H1 (cell line): ENCODE data around the gene AAK1. TPM values are rescaled to one million over a fixed set of nuclear protein-coding genes. Genes with fewer than 3 reads are reported as not detected.

ENCODE experiments used
- CTCF ChIA-PET: fragments of 300-600 bp; sonication (Branson Sonifier 250); formaldehyde crosslinking; loops from one replicate; lab custom pipeline; 2021; ENCODE audit not compliant: partially characterized antibody; lab: Charles Lee
- POLR2A ChIA-PET: fragments of 300-600 bp; sonication (Branson Sonifier 250); formaldehyde crosslinking; loops from one replicate; lab custom pipeline; 2021; ENCODE audit warnings: inconsistent platforms; ENCODE audit not compliant: partially characterized antibody; lab: Charles Lee
- DNase-seq, 2 experiments: peaks; one replicate each; pipeline versions ENCODE4 v3.0.0 to v3.0.0-alpha.2; 2010 to 2022; ENCODE audit warnings: low spot score in 2 of 2, low read depth in 1 of 2, mixed read lengths in 1 of 2
- FAIRE-seq: peaks from 2 replicates; lab custom pipeline; 2011; peaks lifted over from hg19 to GRCh38; lab: Jason Lieb, UNC
- H2AFZ ChIP-seq: 2 replicates; pipeline ENCODE4 v1.8.1; 2012; ENCODE audit warnings: low read length, inconsistent platforms
- H2AK5ac ChIP-seq: 2 replicates; pipeline ENCODE4 v1.6.1; 2013; ENCODE audit warnings: low read depth, low read length
- H2BK120ac ChIP-seq: replicated peaks from 2 replicates; pipeline ENCODE3; 2013; ENCODE audit warnings: low read depth, low read length, inconsistent platforms
- H2BK12ac ChIP-seq: 2 replicates; pipeline ENCODE4 v1.6.1; 2013; ENCODE audit warnings: low read depth, low read length
- H2BK15ac ChIP-seq: 2 replicates; pipeline ENCODE4 v1.6.1; 2013; ENCODE audit warnings: low read length
- H2BK20ac ChIP-seq: 2 replicates; pipeline ENCODE4 v1.6.1; 2013; ENCODE audit warnings: low read length
- H2BK5ac ChIP-seq: 2 replicates; pipeline ENCODE4 v1.6.1; 2013; ENCODE audit warnings: low read depth, low read length
- H3K14ac ChIP-seq: 2 replicates; pipeline ENCODE4 v1.6.1; 2013; ENCODE audit warnings: inconsistent platforms; ENCODE audit not compliant: insufficient read length
- H3K18ac ChIP-seq: 2 replicates; pipeline ENCODE4 v1.6.1; 2013; ENCODE audit warnings: low read length; ENCODE audit errors: extremely low read depth
- H3K23ac ChIP-seq: 2 replicates; pipeline ENCODE4 v1.6.1; 2013; ENCODE audit warnings: inconsistent platforms; ENCODE audit not compliant: insufficient read length
- H3K23me2 ChIP-seq: 2 replicates; pipeline ENCODE4 v1.6.1; 2013; ENCODE audit warnings: low read depth, low read length
- H3K27ac ChIP-seq: 2 replicates; pipeline ENCODE4 v1.6.1; 2011; ENCODE audit warnings: low read depth, low read length, inconsistent platforms
- H3K27me3 ChIP-seq, 4 experiments: replicated peaks in 1 of 4; 1 replicate in 1 of 4; 2 replicates in 3 of 4; pipeline versions ENCODE4 v1.6.1 to v1.8.1; 2011 to 2013; ENCODE audit warnings: low read length in 3 of 4, mild to moderate bottlenecking in 3 of 4, inconsistent platforms in 2 of 4, mixed read lengths in 2 of 4, moderate library complexity in 1 of 4; ENCODE audit not compliant: control insufficient read depth in 3 of 4, insufficient read depth in 3 of 4; ENCODE audit errors: extremely low read depth in 1 of 4
- H3K36me3 ChIP-seq, 4 experiments: 2 replicates each; pipeline versions ENCODE4 v1.6.1 to v1.8.1; 2011 to 2013; ENCODE audit warnings: mild to moderate bottlenecking in 4 of 4, low read length in 3 of 4, moderate library complexity in 2 of 4, control low read depth in 1 of 4, inconsistent platforms in 1 of 4; ENCODE audit not compliant: insufficient read depth in 4 of 4, control insufficient read depth in 2 of 4
- H3K4ac ChIP-seq: replicated peaks from 2 replicates; pipeline ENCODE3; 2013; ENCODE audit warnings: low read length, low read depth, mixed read lengths, inconsistent platforms; ENCODE audit not compliant: insufficient read length
- H3K4me1 ChIP-seq, 4 experiments: replicated peaks in 1 of 4; 1 replicate in 1 of 4; 2 replicates in 3 of 4; pipeline versions ENCODE4 v1.6.1 to v1.8.1; 2011 to 2013; ENCODE audit warnings: low read length in 3 of 4, inconsistent platforms in 2 of 4, mixed read lengths in 1 of 4; ENCODE audit not compliant: insufficient read depth in 4 of 4, control insufficient read depth in 3 of 4
- H3K4me2 ChIP-seq, 2 experiments: 2 replicates each; pipeline versions ENCODE4 v1.6.1 to v1.8.1; 2011 to 2013; ENCODE audit warnings: low read depth in 2 of 2, low read length in 2 of 2, control low read depth in 1 of 2, inconsistent platforms in 1 of 2, mild to moderate bottlenecking in 1 of 2; ENCODE audit not compliant: insufficient read depth in 1 of 2
- H3K4me3 ChIP-seq, 4 experiments: fragments of 200-600, 300-600 bp in 1 of 4; sonication (generic), shearing (Covaris generic), sonication (Bioruptor Twin) in 1 of 4; 2 replicates each; pipeline versions ENCODE4 v1.5.1 to v1.8.1; 2011 to 2016; ENCODE audit warnings: low read length in 4 of 4, low read depth in 3 of 4, control low read depth in 2 of 4, inconsistent platforms in 2 of 4, mild to moderate bottlenecking in 2 of 4, mixed read lengths in 1 of 4, moderate library complexity in 1 of 4; ENCODE audit not compliant: insufficient read depth in 2 of 4; ENCODE audit errors: extremely low read depth in 1 of 4
- H3K56ac ChIP-seq: replicated peaks from 2 replicates; pipeline ENCODE3; 2013; ENCODE audit warnings: low read depth, mild to moderate bottlenecking, mixed read lengths, low read length, inconsistent platforms; ENCODE audit not compliant: insufficient read length
- H3K79me1 ChIP-seq: 2 replicates; pipeline ENCODE4 v1.6.1; 2013; ENCODE audit warnings: low read depth, low read length, control low read depth
- H3K79me2 ChIP-seq, 2 experiments: 2 replicates each; pipeline versions ENCODE4 v1.6.1 to v1.8.1; 2012 to 2013; ENCODE audit warnings: low read length in 2 of 2, mild to moderate bottlenecking in 2 of 2, inconsistent platforms in 1 of 2; ENCODE audit not compliant: insufficient read depth in 2 of 2, control insufficient read depth in 1 of 2
- H3K9ac ChIP-seq, 4 experiments: replicated peaks in 1 of 4; 1 replicate in 1 of 4; 2 replicates in 3 of 4; pipeline versions ENCODE4 v1.6.1 to v1.8.1; 2011 to 2013; ENCODE audit warnings: low read depth in 3 of 4, low read length in 3 of 4, control low read depth in 2 of 4, mild to moderate bottlenecking in 2 of 4, moderate library complexity in 2 of 4, inconsistent platforms in 1 of 4; ENCODE audit errors: extremely low read depth in 1 of 4
- H3K9me3 ChIP-seq, 2 experiments: 2 replicates each; pipeline versions ENCODE4 v1.6.1 to v1.8.1; 2012 to 2013; ENCODE audit warnings: mild to moderate bottlenecking in 2 of 2, moderate library complexity in 2 of 2, control low read depth in 1 of 2, inconsistent platforms in 1 of 2, low read depth in 1 of 2, low read length in 1 of 2, mixed read lengths in 1 of 2; ENCODE audit not compliant: insufficient read depth in 2 of 2
- H4K20me1 ChIP-seq, 2 experiments: replicated peaks in 1 of 2; 2 replicates each; pipeline versions ENCODE3 to v1.8.1; 2011 to 2013; ENCODE audit warnings: inconsistent platforms in 2 of 2, low read length in 2 of 2, mild to moderate bottlenecking in 1 of 2; ENCODE audit not compliant: insufficient read depth in 2 of 2, control insufficient read depth in 1 of 2
- H4K5ac ChIP-seq: 2 replicates; pipeline ENCODE4 v1.6.1; 2013; ENCODE audit warnings: low read length, low read depth, mixed read lengths, inconsistent platforms; ENCODE audit not compliant: insufficient read length
- H4K8ac ChIP-seq: 2 replicates; pipeline ENCODE4 v1.8.0; 2013; ENCODE audit warnings: mild to moderate bottlenecking, moderate library complexity, low read length, inconsistent platforms; ENCODE audit not compliant: insufficient read depth; ENCODE audit errors: extremely low read depth
- H4K91ac ChIP-seq: replicated peaks from 2 replicates; pipeline ENCODE3; 2013; ENCODE audit warnings: low read length, mixed read lengths, inconsistent platforms; ENCODE audit not compliant: insufficient read length
- ATF3 ChIP-seq: IDR thresholded peaks from 2 replicates; pipeline ENCODE4 v1.6.1; 2011; ENCODE audit warnings: low read depth, mild to moderate bottlenecking, low read length; ENCODE audit not compliant: insufficient read depth
- CBX8 ChIP-seq: fragments of 300-800, 300-1000 bp; sonication (generic); IDR thresholded peaks from 2 replicates; pipeline ENCODE4 v1.7.1; 2016; ENCODE audit warnings: low read depth, low read length, borderline replicate concordance
- JUN ChIP-seq: IDR thresholded peaks from 2 replicates; pipeline ENCODE4 v1.6.1; 2011; ENCODE audit warnings: low read depth, mild to moderate bottlenecking, improper control_type of control experiment, low read length
- KDM1A ChIP-seq: fragments of 200-600, 300-600 bp; sonication (generic); IDR thresholded peaks from 2 replicates; pipeline ENCODE4 v1.7.1; 2016; ENCODE audit warnings: mild to moderate bottlenecking, low read length, borderline replicate concordance
- PHF8 ChIP-seq: fragments of 200-600 bp; sonication (generic); conservative IDR thresholded peaks from 2 replicates; pipeline ENCODE4 v1.7.1; 2012; ENCODE audit warnings: low read depth, mild to moderate bottlenecking, inconsistent platforms, low read length, moderate library complexity
- POU5F1 ChIP-seq: IDR thresholded peaks from 2 replicates; pipeline ENCODE4 v1.6.1; 2011; ENCODE audit warnings: low read depth, mild to moderate bottlenecking, low read length, moderate library complexity
- RAD21 ChIP-seq, 2 experiments: IDR thresholded peaks in 1 of 2; conservative IDR thresholded peaks in 1 of 2; 2 replicates each; pipeline ENCODE4 v1.6.1; 2011; ENCODE audit warnings: low read depth in 2 of 2, low read length in 2 of 2, improper control_type of control experiment in 1 of 2, inconsistent platforms in 1 of 2, mild to moderate bottlenecking in 1 of 2, moderate library complexity in 1 of 2
- RNF2 ChIP-seq: fragments of 200-900, 300-1000 bp; sonication (generic); IDR thresholded peaks from 2 replicates; pipeline ENCODE4 v1.7.1; 2016; ENCODE audit warnings: borderline replicate concordance, low read depth, mild to moderate bottlenecking, antibody characterized with exemption, low read length; ENCODE audit not compliant: poor library complexity, severe bottlenecking; ENCODE audit errors: missing control alignments
- SIRT6 ChIP-seq: IDR thresholded peaks from one replicate; pipeline ENCODE4 v1.7.1; 2012; ENCODE audit warnings: low read length, inconsistent platforms
- SRF ChIP-seq: IDR thresholded peaks from 2 replicates; pipeline ENCODE4 v1.6.1; 2011; ENCODE audit warnings: mild to moderate bottlenecking, low read depth, low read length, moderate library complexity
- TEAD4 ChIP-seq: IDR thresholded peaks from 2 replicates; pipeline ENCODE4 v1.6.1; 2012; ENCODE audit warnings: low read depth, low read length, inconsistent platforms, mixed read lengths
- WGBS, 2 experiments: shearing (Covaris generic) in 1 of 2; methylation state at CpG; one replicate each; pipeline versions ENCODE4 v1.1.6 to v1.1.7; 2013 to 2015; ENCODE audit warnings: low lambda C conversion rate in 2 of 2, mixed read lengths in 2 of 2, inconsistent platforms in 1 of 2, low coverage in 1 of 2, missing lambda C conversion rate in 1 of 2; ENCODE audit not compliant: insufficient replicate concordance in 2 of 2, insufficient coverage in 1 of 2, insufficient read length in 1 of 2; ENCODE audit errors: extremely low coverage in 1 of 2, missing lambda C conversion rate in 1 of 2; 5-methylcytosine and 5-hydroxymethylcytosine counted together
- polyA plus RNA-seq, 7 experiments: library from polyadenylated mRNA; depleted of rRNA in 3 of 7; stranded (reverse) in 5 of 7; unstranded in 2 of 7; fragments of >200 nt in 5 of 7; fragments of 200-250 nt in 2 of 7; gene quantifications; 1 replicate in 5 of 7; 2 replicates in 1 of 7; 4 replicates in 1 of 7; pipeline versions ENCODE4 v1.2.1 to v1.2.3, GENCODE V29; 2011 to 2013; ENCODE audit warnings: missing spikeins in 2 of 7, mixed read lengths in 2 of 7
- total RNA-seq: library from RNA; stranded (reverse); fragmentation: NEBNext Ultra II Directional; extraction: Animal tissue kit (Norgen Biotek cat#: 25700); gene quantifications from 2 replicates; pipeline ENCODE4 v1.2.1, GENCODE V29; 2021

The AAK1 gene
- total and polyA plus RNA-seq, 2 of the 8 experiments (the other 6 are each of a cell fraction or from before 2014, with no cell fraction given): 10.0 to 40.5 TPM

- WGBS, 2 experiments: 89% methylated on average over 5 of the region's 5 CpGs; no CpG with 5 or more reads in 1 of the 2 experiments
- Histone ChIP-seq H3K9ac (no peak overlapping the region), H2BK120ac (no peak overlapping the region), H2BK12ac (no peak overlapping the region), H4K20me1 (no peaks in the 10 kb centered on the region), H3K23ac (no peak overlapping the region), H2BK5ac (0 out of 2 replicates have a peak overlapping the region, but pooled peaks have one; percentile 7), H3K9me3 (no peaks in the 10 kb centered on the region), H3K18ac (peak overlapping the region; percentile 16; the same call in 1 of the 2 replicates), H3K36me3 (no peaks in the 10 kb centered on the region), H4K5ac (no peak overlapping the region), H2AK5ac (no peak overlapping the region), H2AFZ (no peak overlapping the region), H3K27me3 (no peaks in the 10 kb centered on the region), H2BK20ac (no peak overlapping the region), H4K91ac (no peak overlapping the region), H3K4me1 (peaks cover 3 to 27% (median 9%) of the 10 kb centered on the region in 4 experiments; a peak in 5 of 7 replicates), H3K14ac (no peak overlapping the region), H3K27ac (no peak overlapping the region), H3K56ac (no peak overlapping the region), H3K79me2 (peaks cover 0 to 29% of the 10 kb centered on the region in 2 experiments; a peak in 2 of 4 replicates), H4K8ac (no peak overlapping the region), H3K4me2 (peak overlapping the region in 1 of 2 experiments; percentile 23; a peak in 2 of 4 replicates), H3K4me3 (no peak overlapping the region), H2BK15ac (no peak overlapping the region), H3K4ac (no peak overlapping the region), H3K79me1 (no peaks in the 10 kb centered on the region; the same call in 1 of the 2 replicates), H3K23me2 (no peaks in the 10 kb centered on the region)
- POLR2A ChIA-PET: interaction anchor here (2.2 kb wide), 1 partner anchor 19 kb away, joined by 5 read pairs; no protein-coding TSS in a partner anchor
- FAIRE-seq (no peak), DNase-seq (no peak)
- CTCF ChIA-PET: interaction anchor here (0.6 to 4.2 kb wide), 2 partner anchors 12 to 20 kb away, joined by 3 to 39 read pairs; no protein-coding TSS in a partner anchor
- no peak for TF ChIP-seq TEAD4
- no peak for TF ChIP-seq PHF8
- TF ChIP-seq ATF3: no peak
- no peak for TF ChIP-seq SIRT6
- TF ChIP-seq RAD21 (IDR thresholded peaks at IDR 0.05 in 1 of 2, conservative IDR thresholded peaks at IDR 0.05 in 1 of 2; ENCODE audit: low read depth in 2 of 2, low read length in 2 of 2): no peak
- no peak for TF ChIP-seq CBX8
- no peak for TF ChIP-seq JUN
- no peak for TF ChIP-seq SRF
- TF ChIP-seq KDM1A: no peak
- no peak for TF ChIP-seq POU5F1
- TF ChIP-seq RNF2: no peak
Observed at GRCh38 chr2:69577467-69578197, 65.9 kb downstream of the AAK1 start.
